SK-N-SH treated with all-trans-retinoic acid at 6 μM for 48 hours (cell line): ENCODE results near the gene PLXNA4.

Source experiments
- PATZ1 ChIP-seq: fragments of 250-450 bp; sonication (Bioruptor Pico); IDR thresholded peaks from 2 replicates; pipeline ENCODE4 v1.8.0; 2020; ENCODE audit warnings: mild to moderate bottlenecking, moderate library complexity, borderline replicate concordance
- POU6F1 ChIP-seq: fragments of 250-450 bp; sonication (Bioruptor Pico); IDR thresholded peaks from 2 replicates; pipeline ENCODE4 v1.8.0; 2021; ENCODE audit warnings: low read depth, mild to moderate bottlenecking, moderate library complexity, borderline replicate concordance
- RARB ChIP-seq: fragments of 250-450 bp; sonication (Bioruptor Pico); IDR thresholded peaks from 2 replicates; pipeline ENCODE4 v1.8.0; 2021; ENCODE audit warnings: mild to moderate bottlenecking, moderate library complexity
- TSHZ2 ChIP-seq: fragments of 250-450 bp; sonication (Bioruptor Pico); IDR thresholded peaks from 2 replicates; pipeline ENCODE4 v1.5.0; 2020; ENCODE audit warnings: mild to moderate bottlenecking, moderate library complexity

GRCh38 chr7:132608523-132608922 is 32.3 kb upstream of the PLXNA4 start:
- TF ChIP-seq RARB (CRISPR knock-in tag) = no peak
- no peak for TF ChIP-seq PATZ1
- TF ChIP-seq POU6F1 (CRISPR knock-in tag) = no peak
- no peak for TF ChIP-seq TSHZ2 (CRISPR knock-in tag)
